ENCODE results near the gene B3GALNT2. TPM values are rescaled to one million over a fixed set of nuclear protein-coding genes. Genes with fewer than 3 reads are reported as not detected.
A peak's percentile ranks its signal among the peaks of the same experiment; 100 is the strongest.

B3GALNT2 gene
- total RNA-seq, 1 donor from 2014 or later, result 34.0 TPM

- TF ChIP-seq CTCF (IDR thresholded peaks at IDR 0.05; ENCODE audit: insufficient read depth, low read length, poor library complexity, severe bottlenecking), result no peak
These were observed 96.8 kb downstream of the B3GALNT2 start for GRCh38 chr1:235407419-235407818.

GRCh38 chr1:235404190-235404589, 100.1 kb downstream of the B3GALNT2 start:
- no peaks in the 10 kb centered on the region for H3K27me3 ChIP-seq (ENCODE audit: control insufficient read depth, insufficient read depth, low read length)
- peak; percentile 71 for DNase-seq (ENCODE audit: low read depth)
- H3K36me3 ChIP-seq (ENCODE audit: control insufficient read depth, insufficient read depth, low read length), result no peaks in the 10 kb centered on the region
- no peak for TF ChIP-seq CTCF (IDR thresholded peaks at IDR 0.05; ENCODE audit: insufficient read depth, low read length, poor library complexity, severe bottlenecking)
- no peak overlapping the region for H3K4me3 ChIP-seq (ENCODE audit: low read depth, low read length)

More at GRCh38 chr1:235407419-235407818, 96.8 kb downstream of the B3GALNT2 start:
- Histone ChIP-seq H3K36me3 (ENCODE audit: control insufficient read depth, insufficient read depth, low read length) (no peaks in the 10 kb centered on the region), H3K27me3 (ENCODE audit: control insufficient read depth, insufficient read depth, low read length) (no peaks in the 10 kb centered on the region), H3K4me3 (ENCODE audit: low read depth, low read length) (no peak overlapping the region)
- no peak for DNase-seq (ENCODE audit: low read depth)

- Histone ChIP-seq H3K27me3 (ENCODE audit: control insufficient read depth, insufficient read depth, low read length) (no peaks in the 10 kb centered on the region), H3K36me3 (ENCODE audit: control insufficient read depth, insufficient read depth, low read length) (no peaks in the 10 kb centered on the region), H3K4me3 (ENCODE audit: low read depth, low read length) (no peak overlapping the region)
- DNase-seq (ENCODE audit: low read depth), result no peak
- TF ChIP-seq CTCF (IDR thresholded peaks at IDR 0.05; ENCODE audit: insufficient read depth, low read length, poor library complexity, severe bottlenecking), result no peak
These were observed 100.7 kb downstream of the B3GALNT2 start for GRCh38 chr1:235403593-235403992.

- H3K36me3 ChIP-seq (ENCODE audit: control insufficient read depth, insufficient read depth, low read length), result no peaks in the 10 kb centered on the region
- no peak for TF ChIP-seq CTCF (IDR thresholded peaks at IDR 0.05; ENCODE audit: insufficient read depth, low read length, poor library complexity, severe bottlenecking)
- no peak for DNase-seq (ENCODE audit: low read depth)
These were observed 101.6 kb downstream of the B3GALNT2 start for GRCh38 chr1:235402457-235403200.

GRCh38 chr1:235401251-235401650, 103.0 kb downstream of the B3GALNT2 start:
- Histone ChIP-seq H3K4me3 (ENCODE audit: low read depth, low read length) (no peak overlapping the region), H3K27me3 (ENCODE audit: control insufficient read depth, insufficient read depth, low read length) (no peaks in the 10 kb centered on the region), H3K36me3 (ENCODE audit: control insufficient read depth, insufficient read depth, low read length) (no peaks in the 10 kb centered on the region)
- no peak for DNase-seq (ENCODE audit: low read depth)
- TF ChIP-seq CTCF (IDR thresholded peaks at IDR 0.05; ENCODE audit: insufficient read depth, low read length, poor library complexity, severe bottlenecking), result no peak

More at GRCh38 chr1:235402457-235403200, 101.6 kb downstream of the B3GALNT2 start:
- no peak overlapping the region for H3K4me3 ChIP-seq (ENCODE audit: low read depth, low read length)
- no peaks in the 10 kb centered on the region for H3K27me3 ChIP-seq (ENCODE audit: control insufficient read depth, insufficient read depth, low read length)

Other genes starting within 250 kb of the B3GALNT2 start
- 20.0 and 20.3 TPM in 2 replicates for gene ARID4B, start 176.3 kb downstream of the B3GALNT2 start, total RNA-seq
- 30.5 and 34.9 TPM in 2 replicates for gene GGPS1, start 175.9 kb downstream of the B3GALNT2 start, total RNA-seq
- gene TBCE, start 137.0 kb downstream of the B3GALNT2 start, total RNA-seq, result 21.8 and 24.7 TPM in 2 replicates
- gene GNG4, start 145.3 kb upstream of the B3GALNT2 start, total RNA-seq, result 0.54 and 0.68 TPM in 2 replicates